NK-92 (cell line): ENCODE data around the gene OGFOD3.
"Not testable (repeated sequence)": the region's sequence is repeated elsewhere in the genome, so short reads cannot be mapped to it uniquely, and the experiment has no call there.

Source experiments
- DNase-seq: peaks from one replicate; lab custom pipeline; 2025; ENCODE audit not compliant: unreplicated experiment; lab: John Stamatoyannopoulos, UW

Gene OGFOD3, protein sequence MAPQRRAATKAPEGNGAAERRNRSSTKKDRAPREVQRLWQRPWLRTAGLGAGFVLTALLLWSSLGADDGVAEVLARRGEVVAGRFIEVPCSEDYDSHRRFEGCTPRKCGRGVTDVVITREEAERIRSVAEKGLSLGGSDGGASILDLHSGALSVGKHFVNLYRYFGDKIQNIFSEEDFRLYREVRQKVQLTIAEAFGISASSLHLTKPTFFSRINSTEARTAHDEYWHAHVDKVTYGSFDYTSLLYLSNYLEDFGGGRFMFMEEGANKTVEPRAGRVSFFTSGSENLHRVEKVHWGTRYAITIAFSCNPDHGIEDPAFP

DNA sequence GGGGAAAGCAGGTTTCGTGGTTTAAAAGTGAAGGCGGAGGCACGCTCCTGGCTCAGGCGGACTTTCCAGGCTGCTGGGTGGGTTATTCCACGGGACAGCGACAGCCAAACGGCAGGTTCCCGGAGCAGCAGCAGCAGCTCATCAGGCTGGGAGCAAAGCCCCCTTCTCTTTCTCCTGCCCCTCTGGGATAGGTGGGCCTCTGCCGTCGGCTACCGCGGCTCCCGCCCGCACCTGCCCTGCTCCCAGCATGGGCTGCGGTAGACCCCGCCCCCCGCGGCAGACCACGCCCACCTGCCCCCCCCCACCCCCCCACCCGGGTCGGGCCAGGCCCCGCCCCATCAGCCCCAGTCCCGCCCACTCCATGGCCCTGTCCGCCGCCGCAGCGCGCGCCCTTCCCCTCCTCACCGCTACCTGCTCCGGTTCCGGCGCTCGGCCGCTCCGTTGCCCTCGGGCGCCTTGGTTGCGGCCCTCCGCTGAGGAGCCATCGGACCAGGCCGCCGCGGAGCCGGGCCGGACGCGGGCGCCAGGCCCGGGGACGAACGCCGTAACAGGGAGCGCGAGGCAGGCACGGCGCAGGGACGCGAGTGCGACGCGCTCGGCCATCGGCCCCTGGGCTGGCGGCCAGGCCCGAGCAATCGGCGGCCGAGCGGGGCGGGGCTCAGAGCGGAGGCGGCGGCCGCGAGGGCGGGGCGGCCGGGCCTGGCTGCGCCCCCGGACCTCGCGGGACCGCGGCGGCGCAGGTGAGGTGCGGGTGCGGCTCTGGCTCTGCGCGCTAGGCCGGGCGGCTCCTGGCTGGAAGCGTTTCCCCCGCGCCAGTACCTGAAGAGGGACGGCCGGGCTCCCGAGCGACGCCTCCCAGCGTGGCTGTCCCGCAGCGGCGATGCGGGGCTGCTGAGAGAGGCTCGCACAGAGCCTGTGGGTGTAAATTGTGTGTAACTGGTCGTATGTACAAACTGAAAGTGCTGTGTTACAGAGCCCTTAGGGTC, at the start of gene OGFOD3, which contains the start of gene HEXD:
TSS of gene OGFOD3 (minus strand) at position 586 of the 986 bp plus-strand sequence. CDS start at position 485, 101 bp downstream.
TSS of gene HEXD (plus strand) at position 347 of the 986 bp plus-strand sequence. CDS start 1,453 bp downstream, outside the sequence.
- DNase-seq, result no peak

DNA sequence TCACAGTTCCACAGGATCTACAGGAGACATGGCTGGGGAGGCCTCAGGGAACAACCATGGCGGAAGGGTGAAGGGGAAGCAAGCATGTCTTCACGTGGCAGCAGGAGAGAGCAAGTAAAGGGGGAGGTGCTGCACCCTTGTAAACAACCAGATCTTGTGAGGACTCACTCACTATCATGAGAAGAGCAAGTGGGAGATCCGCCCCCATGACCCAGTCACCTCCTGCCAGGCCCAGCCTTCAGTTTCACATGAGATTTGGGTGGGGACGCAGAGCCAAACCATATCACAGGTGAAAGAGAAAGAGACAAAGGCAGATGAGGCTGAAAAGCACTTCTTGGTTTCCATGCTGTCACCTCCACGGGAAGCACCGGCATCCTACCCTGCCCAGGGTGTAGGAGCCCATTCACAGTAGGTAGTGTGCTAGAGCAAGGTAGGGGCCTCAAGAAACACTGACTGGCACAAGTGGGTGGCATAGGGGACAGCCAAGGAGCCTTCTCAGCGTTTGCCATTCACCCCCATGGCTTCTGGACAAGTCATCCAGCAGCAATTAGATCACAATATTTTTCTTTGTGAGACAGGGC, 46.7 kb upstream of the OGFOD3 start:
- no peak for DNase-seq

DNA sequence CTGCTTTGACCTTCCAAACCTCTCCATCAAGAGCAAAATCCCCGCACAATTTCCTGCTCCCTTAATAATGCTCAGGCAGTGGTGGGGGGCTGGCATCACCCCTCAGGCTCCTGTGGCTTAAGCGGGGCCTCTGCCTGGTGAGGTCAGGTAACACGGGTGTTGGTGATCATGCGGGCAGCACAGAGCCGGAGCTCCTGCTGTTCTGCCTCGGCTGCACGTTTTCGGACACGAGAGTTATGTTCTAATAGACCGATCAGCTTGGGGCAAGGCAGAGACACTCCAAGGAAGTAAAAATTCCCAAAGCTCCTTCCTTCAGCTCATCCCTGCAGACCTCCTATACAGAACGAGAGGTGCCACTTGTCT, 46.2 kb upstream of the OGFOD3 start:
- DNase-seq, result no peak

DNA sequence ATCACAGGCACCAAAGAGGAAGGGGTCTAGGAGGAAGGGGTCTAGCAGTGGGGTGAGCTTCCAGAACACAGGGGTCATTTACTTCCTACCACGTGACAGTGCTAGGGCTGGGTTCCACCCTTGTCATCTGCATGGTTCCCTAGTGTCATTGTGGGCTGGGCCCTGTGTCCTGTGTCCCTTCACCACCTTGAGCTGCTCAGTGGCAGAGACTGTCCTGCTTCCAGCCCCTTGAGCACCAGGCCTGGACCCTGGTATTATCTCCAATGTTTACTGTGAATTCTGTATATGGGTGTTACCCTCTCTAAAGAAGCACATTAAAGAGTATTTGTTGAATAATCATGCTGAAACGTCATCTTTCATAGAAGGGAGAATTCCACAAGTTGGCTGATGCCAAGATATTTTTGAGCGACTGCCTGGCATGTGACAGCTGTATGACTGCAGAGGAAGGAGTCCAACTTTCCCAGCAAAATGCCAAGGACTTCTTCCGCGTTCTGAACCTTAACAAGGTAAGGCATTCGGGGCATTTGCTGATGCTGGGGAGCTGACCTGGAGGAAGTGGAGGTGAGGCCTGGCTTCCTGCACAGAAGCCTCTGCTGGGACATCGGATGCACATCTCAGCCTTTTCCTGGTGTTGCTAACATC, 45.7 kb upstream of the OGFOD3 start:
- DNase-seq, result no peak

DNA sequence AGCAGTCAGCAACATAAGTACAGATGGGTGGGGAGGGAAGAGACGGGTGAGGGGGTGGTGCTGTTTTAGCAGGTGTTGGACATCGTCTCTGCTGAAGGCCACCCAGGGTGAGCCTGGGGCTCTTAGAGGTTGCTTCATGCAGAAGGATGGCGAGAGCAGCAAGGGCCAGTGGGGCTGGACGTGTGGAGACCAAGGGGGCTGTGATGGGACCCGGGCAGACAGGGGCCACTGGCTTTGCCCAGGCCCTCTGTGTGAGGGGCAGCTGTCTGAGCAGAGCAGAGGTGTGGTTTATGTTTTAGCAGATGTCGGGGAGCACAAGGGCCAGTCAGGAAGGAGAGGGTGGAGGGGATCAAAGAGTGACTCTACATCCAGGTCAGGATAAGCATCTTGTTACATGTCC, 45.0 kb upstream of the OGFOD3 start:
- DNase-seq, result no peak

DNA sequence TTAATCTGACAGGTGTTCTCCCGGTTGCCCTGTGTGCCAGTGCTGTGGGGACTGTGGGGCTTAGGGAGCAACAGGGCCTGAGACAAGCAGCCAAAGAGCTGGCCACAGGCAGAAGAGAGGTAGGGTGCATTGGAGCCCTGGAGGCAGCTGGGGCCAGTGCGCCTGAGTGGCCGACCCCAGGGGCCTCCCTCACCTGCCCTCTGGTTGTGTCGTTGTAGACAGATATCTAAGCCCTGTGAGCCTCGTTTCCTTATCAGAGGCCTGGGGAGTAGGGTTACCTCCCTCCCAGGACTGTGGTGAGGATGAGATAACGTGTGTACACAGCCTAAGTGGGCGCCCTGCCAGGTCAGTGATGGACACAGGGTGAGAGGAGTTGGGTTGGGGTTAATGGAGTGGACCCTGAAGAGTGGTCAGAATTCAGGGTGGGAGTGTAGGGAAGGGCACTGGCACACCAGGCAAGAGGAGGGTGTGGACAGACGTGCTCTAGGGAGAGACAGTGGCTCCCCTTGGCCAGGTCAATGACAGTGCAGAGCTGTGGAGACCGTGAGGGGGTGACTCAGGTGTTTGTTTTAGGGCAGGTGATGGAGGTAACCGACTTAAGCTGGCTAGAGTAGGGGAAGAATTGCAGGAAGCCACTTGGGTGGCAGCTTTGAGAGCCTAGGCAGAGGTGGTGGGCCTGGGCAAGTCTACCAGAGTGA, 43.6 kb upstream of the OGFOD3 start:
- DNase-seq, result no peak

DNA sequence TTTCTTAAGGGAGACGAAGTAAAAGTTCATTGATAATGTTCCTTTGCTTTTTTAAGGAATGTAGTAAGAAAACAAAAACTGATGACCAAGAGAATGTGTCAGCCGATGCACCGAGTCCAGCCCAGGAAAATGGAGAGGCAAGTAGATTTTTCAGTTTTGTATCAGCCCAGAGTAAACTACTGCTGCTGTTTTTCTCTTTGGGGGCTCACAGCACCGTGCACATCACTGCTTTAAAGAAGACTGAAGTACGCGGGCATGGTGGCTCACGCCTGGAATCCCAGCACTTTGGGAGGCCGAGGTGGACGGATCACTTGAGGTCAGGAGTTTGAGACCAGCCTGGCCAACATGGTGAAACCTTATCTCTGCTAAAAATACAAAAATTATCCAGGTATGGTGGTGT, 41.5 kb upstream of the OGFOD3 start:
- DNase-seq, result not testable (repeated sequence)

DNA sequence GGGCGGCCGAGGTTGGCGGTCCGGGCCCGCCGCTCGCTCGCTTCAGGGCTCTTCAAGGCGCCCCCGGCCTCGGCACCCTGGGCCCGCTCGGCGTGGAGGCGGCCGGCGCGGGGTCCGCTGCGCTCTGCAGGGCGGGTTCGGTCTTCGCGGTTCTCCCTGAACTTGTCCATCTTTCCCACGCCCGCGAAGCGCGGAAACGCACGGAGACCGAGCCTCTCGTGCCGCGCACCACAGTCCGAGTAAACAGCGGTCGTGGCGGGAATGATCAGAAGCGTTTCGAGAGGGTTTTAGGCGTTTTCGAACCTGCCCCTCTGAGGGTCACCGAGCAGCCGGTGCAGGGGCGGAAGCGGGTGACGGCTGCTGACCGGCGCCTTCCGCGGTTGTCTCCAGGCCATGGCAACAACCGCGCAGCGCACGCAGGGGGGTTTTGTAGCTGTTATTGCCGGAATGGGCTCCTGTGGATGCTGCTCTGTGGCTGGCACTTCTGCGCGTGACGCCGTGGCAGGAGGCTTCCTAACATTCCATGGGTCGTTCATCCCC, 40.6 kb upstream of the OGFOD3 start:
- no peak for DNase-seq

DNA sequence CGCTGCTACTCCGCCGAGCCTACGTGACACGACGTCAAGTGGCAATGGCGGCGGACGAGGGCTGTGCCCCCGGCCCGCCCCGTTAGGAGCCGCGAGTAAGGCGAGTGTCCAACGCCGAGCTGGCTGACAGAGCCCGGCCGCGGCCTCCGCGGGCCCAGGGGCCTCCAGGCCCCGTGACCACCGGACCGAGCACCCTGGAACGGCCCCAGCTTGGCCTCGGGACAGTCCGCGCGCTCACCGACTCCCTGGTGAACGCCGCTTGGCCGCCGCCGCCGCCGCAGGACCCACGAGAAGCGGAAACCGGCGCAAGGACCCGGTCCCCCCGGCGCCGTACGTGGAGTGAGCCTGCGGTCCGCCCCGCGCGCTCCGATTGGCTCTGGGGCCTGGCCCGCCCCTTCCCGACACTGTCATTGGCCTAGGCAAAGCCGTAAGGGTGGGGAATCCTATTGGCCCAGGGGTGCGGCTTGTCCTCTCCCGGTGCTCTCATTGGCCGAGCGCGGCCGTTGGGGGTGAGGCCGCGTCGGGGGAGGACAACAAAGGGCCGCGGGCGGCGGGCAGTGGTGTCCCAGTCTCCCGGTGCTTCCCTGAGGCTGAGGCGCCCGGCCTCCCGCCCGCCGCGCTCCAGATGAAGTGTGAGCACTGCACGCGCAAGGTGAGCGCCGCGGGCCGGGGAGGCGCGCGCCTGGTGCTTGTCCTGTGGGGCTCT, 39.9 kb upstream of the OGFOD3 start, which contains the start of gene NARF:
TSS of gene NARF (plus strand) at position 563 of the 706 bp plus-strand sequence. CDS start at position 626, 63 bp downstream.
- DNase-seq, result peak; percentile 81

DNA sequence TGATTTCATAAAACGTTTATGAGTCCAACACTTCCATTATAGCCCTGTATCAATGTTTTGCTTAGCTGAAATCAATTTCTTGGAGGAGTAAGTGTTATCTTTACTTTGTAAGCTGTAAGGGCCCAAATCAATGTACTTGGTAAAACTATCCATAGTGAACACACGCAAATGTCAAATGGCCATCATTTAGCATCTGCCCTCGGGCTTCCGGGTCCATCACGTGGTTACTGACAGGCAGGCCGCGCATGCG, 39.5 kb upstream of the OGFOD3 start:
- no peak for DNase-seq

DNA sequence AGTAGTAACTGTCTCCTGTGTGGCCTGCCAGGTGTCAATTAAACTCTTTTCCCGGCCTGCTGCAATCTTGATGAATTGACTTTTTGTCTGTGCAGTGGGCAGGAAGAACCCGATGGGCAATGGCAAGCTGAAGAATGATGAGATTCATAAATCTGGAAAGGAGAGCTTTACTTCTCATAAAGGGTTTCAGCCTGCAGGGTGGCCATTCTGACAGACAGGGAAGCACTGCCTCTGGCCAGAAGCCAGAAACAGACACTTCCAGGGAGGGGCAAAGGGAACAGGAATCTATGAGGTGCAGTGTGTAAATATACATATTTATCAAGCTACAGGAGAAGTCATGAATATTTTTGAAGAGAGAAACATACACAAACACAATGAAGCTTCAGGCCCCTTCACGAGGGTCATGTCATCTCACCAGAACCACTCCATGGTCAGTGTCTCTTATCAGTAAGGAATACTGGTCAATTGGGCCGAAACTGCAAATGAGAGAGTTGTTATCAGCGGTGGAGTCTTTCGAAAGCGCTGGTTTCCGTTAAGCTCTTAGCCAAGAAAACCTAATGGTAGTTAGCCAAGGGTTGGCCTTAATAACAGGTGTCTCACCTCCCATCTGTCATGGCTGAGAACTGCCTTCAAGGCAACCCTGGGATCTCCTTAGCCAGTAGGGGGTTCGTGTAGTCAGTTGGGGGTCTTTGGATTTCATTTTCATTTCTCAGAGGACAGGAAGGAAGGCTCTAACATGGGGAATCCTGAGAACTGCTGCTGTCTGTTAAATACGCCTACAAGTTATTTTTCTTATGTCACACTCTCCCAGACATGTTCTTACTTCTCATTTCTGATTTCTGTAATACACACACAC, 38.9 kb upstream of the OGFOD3 start:
- DNase-seq, result no peak

DNA sequence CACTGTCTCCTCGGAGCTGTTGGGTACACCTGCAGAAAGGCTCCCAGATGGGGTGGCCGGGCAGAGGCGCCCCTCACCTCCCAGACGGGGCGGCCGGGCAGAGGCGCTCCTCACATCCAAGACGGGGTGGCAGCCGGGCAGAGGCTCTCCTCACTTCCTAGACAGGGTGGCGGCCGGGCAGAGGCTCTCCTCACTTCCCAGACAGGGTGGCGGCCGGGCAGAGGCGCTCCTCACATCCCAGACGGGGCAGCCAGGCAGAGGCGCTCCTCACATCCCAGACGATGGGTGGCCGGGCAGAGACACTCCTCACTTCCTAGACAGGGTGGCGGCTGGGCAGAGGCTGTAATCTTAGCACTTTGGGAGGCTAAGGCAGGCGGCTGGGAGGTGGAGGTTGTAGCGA, 35.3 kb upstream of the OGFOD3 start:
- not testable (repeated sequence) for DNase-seq

DNA sequence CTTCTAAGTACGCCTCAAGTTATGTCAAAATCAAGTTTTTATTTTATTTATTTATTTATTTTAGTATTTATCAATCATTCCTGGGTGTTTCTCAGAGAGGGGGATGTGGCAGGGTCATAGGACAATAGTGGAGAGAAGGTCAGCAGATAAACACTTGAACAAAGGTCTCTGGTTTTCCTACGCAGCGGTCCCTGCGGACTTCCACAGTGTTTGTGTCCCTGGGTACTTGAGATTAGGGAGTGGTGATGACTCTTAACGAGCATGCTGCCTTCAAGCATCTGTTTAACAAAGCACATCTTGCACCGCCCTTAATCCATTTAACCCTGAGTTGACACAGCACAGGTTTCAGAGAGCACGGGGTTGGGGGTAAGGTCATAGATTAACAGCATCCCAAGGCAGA, 34.8 kb upstream of the OGFOD3 start:
- DNase-seq, result not testable (repeated sequence)

DNA sequence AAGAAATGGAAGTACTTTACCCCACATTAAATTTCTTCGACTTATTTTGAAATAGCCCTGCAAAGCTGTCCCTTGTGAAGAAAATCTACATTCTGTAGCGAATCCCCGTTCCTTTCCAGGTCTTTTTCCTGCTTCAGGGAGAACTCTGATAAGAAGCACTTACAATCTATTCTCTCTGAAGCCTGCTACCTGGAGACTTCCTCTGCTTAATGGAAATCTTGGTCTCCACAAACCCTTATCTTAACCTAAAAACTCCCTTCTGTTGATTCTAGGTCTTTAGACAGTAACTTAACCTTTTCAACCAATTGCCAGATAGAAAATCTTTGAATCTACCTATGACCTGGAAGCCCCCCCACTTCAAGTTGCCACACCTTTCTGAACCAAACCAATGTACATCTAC, 33.8 kb upstream of the OGFOD3 start:
- DNase-seq, result no peak

DNA sequence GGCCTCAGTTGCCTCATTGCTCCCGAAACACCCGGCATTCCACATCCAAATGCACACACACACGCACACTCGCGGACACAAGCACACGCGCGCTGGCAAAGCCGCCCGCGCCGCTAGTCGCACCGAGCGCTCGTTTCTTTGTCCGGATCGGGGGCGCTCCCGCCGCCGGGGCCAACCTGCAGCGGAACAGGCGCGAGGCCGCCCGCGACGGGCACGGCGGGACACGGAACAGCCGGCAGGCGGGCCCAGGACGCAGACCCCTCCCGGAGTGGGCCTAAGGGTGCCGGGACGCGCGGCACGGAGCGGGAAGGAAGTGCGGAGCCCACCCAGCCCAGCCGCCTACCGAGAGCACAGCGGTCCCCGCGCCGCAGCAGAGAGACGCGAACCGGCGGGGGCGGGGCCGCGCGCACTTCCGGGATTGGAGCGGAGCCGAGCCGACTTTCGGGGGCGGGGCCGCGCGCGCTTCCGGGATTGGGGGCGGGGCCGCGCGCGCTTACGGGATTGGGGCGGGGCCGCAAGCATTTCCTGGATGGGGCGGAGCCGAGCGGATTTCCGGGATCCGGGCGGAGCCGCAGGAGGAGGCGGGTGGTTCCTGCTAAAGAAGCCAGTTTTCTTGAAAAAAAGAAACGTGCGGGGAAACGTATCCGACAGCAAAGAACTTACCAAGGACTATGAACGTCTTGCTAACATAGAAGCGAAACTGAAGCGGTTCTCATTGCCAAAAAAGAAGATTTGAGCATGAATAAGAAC, 32.1 kb upstream of the OGFOD3 start, which contains the start of gene CYBC1:
TSS of gene CYBC1 (minus strand) at position 396 of the 750 bp plus-strand sequence. CDS start 1,498 bp downstream, outside the sequence.
- peak; percentile 60 for DNase-seq

DNA sequence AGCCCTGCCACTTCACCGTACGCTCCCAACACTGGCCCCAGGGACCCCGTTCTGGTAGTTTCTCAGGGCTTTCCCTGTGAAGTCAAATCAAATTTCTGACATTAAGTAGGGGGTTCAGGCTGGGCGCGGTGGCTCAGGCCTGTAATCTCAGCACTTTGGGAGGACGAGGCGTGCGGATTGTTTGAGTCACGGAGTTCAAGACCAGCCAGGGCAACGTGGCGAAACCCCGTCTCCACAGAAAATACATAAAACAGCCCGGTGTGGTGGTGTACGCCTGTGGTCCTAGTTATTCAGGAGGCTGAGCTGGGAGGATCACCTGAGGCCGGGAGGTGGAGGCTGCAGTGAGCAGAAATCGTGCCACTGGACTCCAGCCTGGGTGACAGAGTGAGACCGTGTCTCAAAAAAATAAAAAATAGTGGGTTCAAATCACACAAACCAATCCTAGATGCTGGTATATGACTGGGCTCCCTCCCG, 31.5 kb upstream of the OGFOD3 start:
- DNase-seq, result no peak

DNA sequence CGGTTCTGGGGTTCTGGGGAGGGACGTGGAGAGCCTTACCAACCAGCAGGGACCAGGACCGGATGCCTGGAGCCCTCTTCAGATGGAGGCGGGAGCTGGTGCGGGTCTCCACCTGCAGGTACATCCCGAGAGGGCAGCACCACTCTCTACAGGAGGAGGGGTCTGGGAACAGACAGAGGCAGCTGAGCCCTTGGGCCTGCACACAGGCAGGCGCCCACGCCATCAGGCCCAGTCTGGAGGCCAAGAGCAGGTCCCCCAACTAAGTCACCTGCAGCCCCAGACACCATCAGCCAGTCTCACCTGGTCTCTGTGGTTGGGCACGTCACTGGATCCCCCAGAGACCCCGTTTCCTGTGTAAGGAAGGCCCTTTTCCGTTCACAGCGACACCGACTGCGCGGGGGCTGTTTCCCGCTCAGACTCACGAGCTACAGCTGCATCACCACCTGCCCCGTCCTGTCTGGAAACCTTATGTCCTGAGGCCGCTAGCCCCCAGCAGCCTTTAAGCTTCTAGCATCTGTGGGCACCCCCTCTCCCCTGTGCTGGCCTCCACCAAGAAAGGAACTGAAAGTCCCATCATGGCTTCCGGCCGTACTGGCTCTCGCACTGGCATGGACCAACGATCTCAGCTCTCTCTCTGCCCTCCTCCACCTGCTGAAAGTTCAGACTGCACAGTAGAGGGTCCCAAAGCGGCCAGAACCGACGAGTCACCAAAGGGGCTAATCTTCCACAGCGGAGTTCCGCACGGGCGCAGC, 30.9 kb upstream of the OGFOD3 start:
- DNase-seq, result no peak
